Subcutaneous abdominal adipose tissue (tissue), 5 donors: ENCODE results near the gene ARFGAP1.

Source experiments
- H3K27ac ChIP-seq: one replicate; pipeline ENCODE4 v1.7.0; 2013; ENCODE audit warnings: low read depth, mild to moderate bottlenecking, inconsistent platforms, low read length, moderate library complexity
- H3K27me3 ChIP-seq, 5 donors: one replicate each; pipeline ENCODE4 v1.7.0; 2013; ENCODE audit warnings: low read length in 5 of 5, inconsistent platforms in 1 of 5; ENCODE audit not compliant: control insufficient read depth in 5 of 5, insufficient read depth in 4 of 5
- H3K36me3 ChIP-seq, 5 donors: one replicate each; pipeline ENCODE4 v1.7.0; 2013; ENCODE audit warnings: low read length in 5 of 5; ENCODE audit not compliant: control insufficient read depth in 5 of 5, insufficient read depth in 5 of 5
- H3K4me1 ChIP-seq, 5 donors: one replicate each; pipeline ENCODE4 v1.7.0; 2013; ENCODE audit warnings: low read length in 5 of 5, mild to moderate bottlenecking in 3 of 5, moderate library complexity in 1 of 5; ENCODE audit not compliant: control insufficient read depth in 5 of 5, insufficient read depth in 5 of 5
- H3K4me3 ChIP-seq, 5 donors: one replicate each; pipeline ENCODE4 v1.7.0; 2013; ENCODE audit warnings: low read length in 5 of 5, low read depth in 1 of 5
- H3K9ac ChIP-seq, 5 donors: one replicate each; pipeline ENCODE4 v1.7.0; 2013; ENCODE audit warnings: low read length in 5 of 5, mild to moderate bottlenecking in 4 of 5, moderate library complexity in 3 of 5
- H3K9me3 ChIP-seq, 5 donors: one replicate each; pipeline ENCODE4 v1.7.0; 2013; ENCODE audit warnings: low read length in 5 of 5; ENCODE audit not compliant: control insufficient read depth in 5 of 5
- donor health status: healthy.
- donor health status: healthy.
- donor health status: healthy.
- donor health status: healthy.
- donor health status: healthy.

The ARFGAP1 gene

DNA sequence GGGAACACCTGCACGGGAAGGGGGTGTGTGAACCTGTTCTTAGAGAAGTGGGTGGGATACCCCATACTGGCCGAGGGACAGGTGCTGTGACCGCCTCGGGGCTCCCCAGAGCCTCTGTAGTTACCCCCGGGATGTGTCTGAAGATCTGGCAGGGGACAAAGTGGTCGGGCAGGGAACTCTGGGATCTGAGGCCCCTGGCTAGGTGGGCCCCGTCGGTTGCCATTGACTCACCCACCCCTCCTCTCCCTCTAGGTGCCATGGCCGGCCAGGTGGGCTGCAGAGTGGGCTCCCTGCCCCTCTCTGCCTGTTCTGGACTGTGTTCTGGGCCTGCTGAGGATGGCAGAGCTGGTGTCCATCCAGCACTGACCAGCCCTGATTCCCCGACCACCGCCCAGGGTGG, 32.6 kb upstream of the ARFGAP1 start:
- no peak overlapping the region for H3K27ac ChIP-seq
- peaks cover 12 to 34% (median 14%) of the 10 kb centered on the region in 5 donors for H3K27me3 ChIP-seq

DNA sequence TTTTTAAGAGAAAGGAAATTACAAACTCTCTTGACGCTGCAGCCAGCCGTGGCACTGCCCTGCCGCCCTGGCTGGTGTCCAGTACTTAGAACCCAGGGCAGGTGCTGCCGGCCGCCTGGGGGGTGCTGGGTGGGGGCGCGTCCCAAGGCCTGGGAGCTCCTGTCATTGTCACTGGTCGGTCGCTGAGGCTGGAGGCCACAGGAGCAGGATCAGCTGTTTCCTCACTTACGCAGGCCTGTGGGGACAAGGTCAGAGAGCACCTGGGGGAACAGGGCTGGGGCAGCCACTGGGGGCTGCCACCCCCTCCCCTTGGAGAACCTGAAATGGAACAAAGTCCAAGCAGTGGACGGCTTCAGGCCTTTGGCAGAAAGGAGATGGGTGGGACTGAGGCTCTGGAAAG, 31.3 kb upstream of the ARFGAP1 start:
- Histone ChIP-seq H3K36me3 (no peaks in the 10 kb centered on the region), H3K9me3 (no peaks in the 10 kb centered on the region), H3K27ac (no peak overlapping the region), H3K9ac (no peak overlapping the region), H3K4me1 (no peaks in the 10 kb centered on the region), H3K27me3 (peaks cover 8 to 26% (median 14%) of the 10 kb centered on the region in 5 donors), H3K4me3 (no peak overlapping the region)

More for the DNA sequence above, 32.6 kb upstream of the ARFGAP1 start:
- no peak overlapping the region for H3K4me3 ChIP-seq
- peaks cover 0 to 7% (median 0%) of the 10 kb centered on the region in 5 donors for H3K4me1 ChIP-seq
- H3K9ac ChIP-seq = no peak overlapping the region
- H3K9me3 ChIP-seq = no peaks in the 10 kb centered on the region
- no peaks in the 10 kb centered on the region for H3K36me3 ChIP-seq

DNA sequence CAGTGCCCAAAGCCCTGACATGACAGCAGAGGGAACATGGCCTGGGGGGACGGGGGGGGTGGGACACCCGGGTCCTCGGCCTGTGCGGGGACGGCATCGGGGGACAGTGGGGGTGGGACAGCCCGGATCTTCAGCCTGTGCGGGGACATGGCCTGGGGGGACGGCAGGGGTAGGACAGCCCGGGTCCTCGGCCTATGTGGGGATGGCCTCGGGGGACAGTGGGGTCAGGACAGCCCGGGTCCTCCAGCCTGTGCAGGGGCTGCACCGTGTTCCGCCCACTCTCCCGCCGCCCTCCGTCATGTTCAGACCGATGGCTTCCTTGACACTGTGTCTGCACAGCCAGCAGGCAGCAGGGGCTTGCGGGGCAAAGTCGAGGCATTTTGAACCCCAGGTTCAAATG, 29.9 kb upstream of the ARFGAP1 start:
- H3K27ac ChIP-seq = no peak overlapping the region
- H3K9me3 ChIP-seq = no peaks in the 10 kb centered on the region
- peaks cover 0 to 7% (median 0%) of the 10 kb centered on the region in 5 donors for H3K4me1 ChIP-seq
- H3K9ac ChIP-seq = no peak overlapping the region
- H3K36me3 ChIP-seq = no peaks in the 10 kb centered on the region
- peaks cover 21 to 36% (median 28%) of the 10 kb centered on the region in 5 donors for H3K27me3 ChIP-seq
- H3K4me3 ChIP-seq = no peak overlapping the region

- Histone ChIP-seq H3K36me3 (no peaks in the 10 kb centered on the region), H3K9me3 (no peaks in the 10 kb centered on the region), H3K4me3 (no peak overlapping the region), H3K9ac (no peak overlapping the region), H3K4me1 (peaks cover 0 to 7% (median 0%) of the 10 kb centered on the region in 5 donors), H3K27ac (no peak overlapping the region), H3K27me3 (peaks cover 31 to 46% (median 35%) of the 10 kb centered on the region in 5 donors)
These were observed 28.9 kb upstream of the ARFGAP1 start for GRCh38 chr20:63243604-63244247.

DNA sequence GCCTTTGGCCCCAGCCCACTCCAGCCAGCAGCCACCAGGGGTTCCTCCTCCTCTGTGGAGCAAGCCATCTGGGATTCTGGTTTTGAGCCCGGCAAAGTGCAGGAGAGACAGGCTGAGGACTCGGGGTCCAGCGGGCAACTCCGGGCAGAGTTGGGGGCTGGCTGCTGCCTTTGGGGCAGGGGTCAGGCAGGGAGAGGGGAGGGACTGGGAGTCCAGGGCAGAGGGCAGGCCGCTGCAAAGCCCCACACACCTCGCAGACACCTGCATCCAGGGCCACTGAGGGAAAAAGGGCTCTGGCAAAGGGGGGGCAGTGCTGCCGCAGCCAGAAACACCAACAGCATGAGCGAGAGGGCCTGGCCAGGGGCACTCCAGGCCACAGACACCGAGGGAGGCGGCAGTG, 28.1 kb upstream of the ARFGAP1 start:
- Histone ChIP-seq H3K27ac (no peak overlapping the region), H3K9me3 (no peaks in the 10 kb centered on the region), H3K9ac (no peak overlapping the region), H3K4me3 (no peak overlapping the region), H3K27me3 (peaks cover 35 to 54% (median 38%) of the 10 kb centered on the region in 5 donors), H3K36me3 (no peaks in the 10 kb centered on the region), H3K4me1 (peaks cover 0 to 7% (median 0%) of the 10 kb centered on the region in 5 donors)

- no peaks in the 10 kb centered on the region for H3K9me3 ChIP-seq
- H3K9ac ChIP-seq = no peak overlapping the region
- H3K4me1 ChIP-seq = peaks cover 0 to 7% (median 0%) of the 10 kb centered on the region in 5 donors
- H3K27ac ChIP-seq = no peak overlapping the region
- peaks cover 40 to 64% (median 47%) of the 10 kb centered on the region in 5 donors for H3K27me3 ChIP-seq
- H3K4me3 ChIP-seq = peak overlapping the region in 1 of 5 donors; percentile 34
- no peaks in the 10 kb centered on the region for H3K36me3 ChIP-seq
These were observed 25.9 kb upstream of the ARFGAP1 start for GRCh38 chr20:63246490-63247288.

GRCh38 chr20:63247671-63248228, 24.9 kb upstream of the ARFGAP1 start:
- H3K9me3 ChIP-seq = no peaks in the 10 kb centered on the region
- no peak overlapping the region for H3K27ac ChIP-seq
- peaks cover 41 to 71% (median 57%) of the 10 kb centered on the region in 5 donors for H3K27me3 ChIP-seq
- H3K36me3 ChIP-seq = no peaks in the 10 kb centered on the region
- H3K9ac ChIP-seq = no peak overlapping the region
- H3K4me3 ChIP-seq = no peak overlapping the region
- peaks cover 0 to 7% (median 0%) of the 10 kb centered on the region in 5 donors for H3K4me1 ChIP-seq

DNA sequence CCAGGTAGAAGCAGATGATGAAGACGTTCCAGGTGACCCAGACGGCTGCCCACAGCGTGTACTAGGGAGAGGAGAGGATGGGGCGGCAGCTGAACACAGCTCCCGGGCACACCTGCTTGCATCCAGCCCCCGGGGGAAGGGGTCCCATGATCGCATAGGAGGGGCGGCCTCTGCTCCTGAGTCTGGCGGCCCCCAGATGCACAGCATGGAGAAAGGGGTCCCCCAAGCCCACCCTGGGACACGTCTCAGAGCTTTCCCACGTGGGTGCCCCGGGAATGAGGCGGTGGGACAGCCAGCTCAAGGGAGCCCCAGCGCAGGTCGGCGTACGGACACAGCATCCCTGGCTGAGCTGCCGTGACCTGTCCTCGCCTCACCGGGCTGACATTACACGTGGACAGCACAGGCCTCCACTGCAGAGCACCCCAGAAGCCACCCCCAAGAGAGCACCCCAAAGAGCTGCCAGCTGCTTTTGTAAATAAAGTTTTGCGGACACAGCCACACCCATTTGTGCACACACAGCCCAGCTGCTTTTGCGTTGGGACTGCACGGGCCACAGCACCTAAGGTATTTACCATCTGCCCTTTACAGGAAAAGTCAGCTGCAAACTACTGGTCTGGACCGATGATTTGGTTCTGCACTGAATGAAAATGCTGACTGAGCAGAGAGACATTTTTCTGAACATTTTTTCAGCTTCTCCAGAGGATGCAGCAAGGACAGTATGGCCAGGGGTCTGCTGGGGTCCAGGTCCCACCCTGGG, 23.6 kb upstream of the ARFGAP1 start:
- no peaks in the 10 kb centered on the region for H3K36me3 ChIP-seq
- H3K9me3 ChIP-seq = no peaks in the 10 kb centered on the region
- H3K9ac ChIP-seq = no peak overlapping the region
- H3K27me3 ChIP-seq = peaks cover 37 to 70% (median 61%) of the 10 kb centered on the region in 5 donors
- peaks cover 0 to 15% (median 5%) of the 10 kb centered on the region in 5 donors for H3K4me1 ChIP-seq
- no peak overlapping the region for H3K27ac ChIP-seq
- H3K4me3 ChIP-seq = no peak overlapping the region

GRCh38 chr20:63249891-63250290, 22.7 kb upstream of the ARFGAP1 start:
- no peaks in the 10 kb centered on the region for H3K9me3 ChIP-seq
- H3K4me1 ChIP-seq = peaks cover 0 to 17% (median 5%) of the 10 kb centered on the region in 5 donors
- H3K27me3 ChIP-seq = peaks cover 38 to 68% (median 61%) of the 10 kb centered on the region in 5 donors
- H3K36me3 ChIP-seq = no peaks in the 10 kb centered on the region
- no peak overlapping the region for H3K27ac ChIP-seq
- no peak overlapping the region for H3K4me3 ChIP-seq
- H3K9ac ChIP-seq = no peak overlapping the region
